HG02623 (cell line): ENCODE results near the gene IRX6.

Source experiments
- ATAC-seq: cut with Tn5 transposase; IDR thresholded peaks from one replicate; pipeline ENCODE4 v1.9.1; 2021; ENCODE audit warnings: moderate library complexity; ENCODE audit not compliant: unreplicated experiment

Gene IRX6

GRCh38 chr16:55322327-55322726 lies 1.7 kb upstream of the IRX6 start:
- no peak for ATAC-seq

- ATAC-seq: no peak
Measured at GRCh38 chr16:55324285-55325079, 479 bp downstream of the IRX6 start.

GRCh38 chr16:55325080-55325447 lies 1.1 kb downstream of the IRX6 start:
- no peak for ATAC-seq

- ATAC-seq: no peak
Measured at GRCh38 chr16:55325458-55326109, 1.6 kb downstream of the IRX6 start.

- no peak for ATAC-seq
Measured at GRCh38 chr16:55326261-55327092, 2.5 kb downstream of the IRX6 start.

GRCh38 chr16:55328611-55329569 lies 4.9 kb downstream of the IRX6 start:
- ATAC-seq: no peak

GRCh38 chr16:55329791-55330428 lies 5.9 kb downstream of the IRX6 start:
- ATAC-seq: no peak

GRCh38 chr16:55330781-55331647 lies 7.0 kb downstream of the IRX6 start:
- ATAC-seq: no peak

- ATAC-seq: no peak
Measured at GRCh38 chr16:55331648-55332185, 7.7 kb downstream of the IRX6 start.

- peak; percentile 45 for ATAC-seq
Measured at GRCh38 chr16:55333684-55334083, 9.7 kb downstream of the IRX6 start.

GRCh38 chr16:55338646-55339045 lies 14.6 kb downstream of the IRX6 start:
- ATAC-seq: no peak

GRCh38 chr16:55340445-55340844 lies 16.4 kb downstream of the IRX6 start:
- ATAC-seq: no peak

- no peak for ATAC-seq
Measured at GRCh38 chr16:55341681-55342080, 17.7 kb downstream of the IRX6 start.

- ATAC-seq: no peak
Measured at GRCh38 chr16:55346475-55346874, 22.5 kb downstream of the IRX6 start.

- no peak for ATAC-seq
Measured at GRCh38 chr16:55349867-55350266, 25.9 kb downstream of the IRX6 start.

- no peak for ATAC-seq
Measured at GRCh38 chr16:55350984-55351383, 27.0 kb downstream of the IRX6 start.

- no peak for ATAC-seq
Measured at GRCh38 chr16:55351936-55352335, 27.9 kb downstream of the IRX6 start.

- ATAC-seq: no peak
Measured at GRCh38 chr16:55357241-55357640, 33.2 kb downstream of the IRX6 start.

- ATAC-seq: no peak
Measured at GRCh38 chr16:55359946-55360345, 35.9 kb downstream of the IRX6 start.
